ENCODE data around the gene ARHGAP40. TPM values are rescaled to one million over a fixed set of nuclear protein-coding genes. Genes with fewer than 3 reads are reported as not detected.

Gene ARHGAP40
- total and polyA plus RNA-seq, 2 of the 13 experiments (the other 11 are each of a cell fraction or from before 2014, with no cell fraction given): 0.75 to 2.1 TPM

GRCh38 chr20:38649275-38649891 is 47.8 kb downstream of the ARHGAP40 start (continued):
- TF ChIP-seq, protein P1, sequence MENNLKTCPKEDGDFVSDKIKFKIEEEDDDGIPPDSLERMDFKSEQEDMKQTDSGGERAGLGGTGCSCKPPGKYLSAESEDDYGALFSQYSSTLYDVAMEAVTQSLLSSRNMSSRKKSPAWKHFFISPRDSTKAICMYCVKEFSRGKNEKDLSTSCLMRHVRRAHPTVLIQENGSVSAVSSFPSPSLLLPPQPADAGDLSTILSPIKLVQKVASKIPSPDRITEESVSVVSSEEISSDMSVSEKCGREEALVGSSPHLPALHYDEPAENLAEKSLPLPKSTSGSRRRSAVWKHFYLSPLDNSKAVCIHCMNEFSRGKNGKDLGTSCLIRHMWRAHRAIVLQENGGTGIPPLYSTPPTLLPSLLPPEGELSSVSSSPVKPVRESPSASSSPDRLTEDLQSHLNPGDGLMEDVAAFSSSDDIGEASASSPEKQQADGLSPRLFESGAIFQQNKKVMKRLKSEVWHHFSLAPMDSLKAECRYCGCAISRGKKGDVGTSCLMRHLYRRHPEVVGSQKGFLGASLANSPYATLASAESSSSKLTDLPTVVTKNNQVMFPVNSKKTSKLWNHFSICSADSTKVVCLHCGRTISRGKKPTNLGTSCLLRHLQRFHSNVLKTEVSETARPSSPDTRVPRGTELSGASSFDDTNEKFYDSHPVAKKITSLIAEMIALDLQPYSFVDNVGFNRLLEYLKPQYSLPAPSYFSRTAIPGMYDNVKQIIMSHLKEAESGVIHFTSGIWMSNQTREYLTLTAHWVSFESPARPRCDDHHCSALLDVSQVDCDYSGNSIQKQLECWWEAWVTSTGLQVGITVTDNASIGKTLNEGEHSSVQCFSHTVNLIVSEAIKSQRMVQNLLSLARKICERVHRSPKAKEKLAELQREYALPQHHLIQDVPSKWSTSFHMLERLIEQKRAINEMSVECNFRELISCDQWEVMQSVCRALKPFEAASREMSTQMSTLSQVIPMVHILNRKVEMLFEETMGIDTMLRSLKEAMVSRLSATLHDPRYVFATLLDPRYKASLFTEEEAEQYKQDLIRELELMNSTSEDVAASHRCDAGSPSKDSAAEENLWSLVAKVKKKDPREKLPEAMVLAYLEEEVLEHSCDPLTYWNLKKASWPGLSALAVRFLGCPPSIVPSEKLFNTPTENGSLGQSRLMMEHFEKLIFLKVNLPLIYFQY (CRISPR knock-in tag; IDR thresholded peaks at IDR 0.05; ENCODE audit: borderline replicate concordance): no peak
- peak; percentile 6; the same call in 1 of the 2 replicates for TF ChIP-seq PATZ1 (CRISPR knock-in tag; IDR thresholded peaks at IDR 0.05)
- TF ChIP-seq FOXO1 (CRISPR knock-in tag; IDR thresholded peaks at IDR 0.05): no peak
- TF ChIP-seq SIX1 (CRISPR knock-in tag; IDR thresholded peaks at IDR 0.05; ENCODE audit: borderline replicate concordance): no peak
- 0 out of 2 replicates have a peak, but pooled peaks have one; percentile 41 for TF ChIP-seq SRY (CRISPR knock-in tag; IDR thresholded peaks at IDR 0.05)
- no peak for TF ChIP-seq ZNF552 (CRISPR knock-in tag; IDR thresholded peaks at IDR 0.05; ENCODE audit: borderline replicate concordance)
- no peak for TF ChIP-seq ZNF33A (CRISPR knock-in tag; IDR thresholded peaks at IDR 0.05; ENCODE audit: borderline replicate concordance)
- no peak for TF ChIP-seq ZNF232 (CRISPR knock-in tag; IDR thresholded peaks at IDR 0.05; ENCODE audit: borderline replicate concordance)
- TF ChIP-seq HIC2 (CRISPR knock-in tag; IDR thresholded peaks at IDR 0.05; ENCODE audit: low read depth): no peak
- TF ChIP-seq ZBTB7A (CRISPR knock-in tag; IDR thresholded peaks at IDR 0.05): 0 out of 2 replicates have a peak, but pooled peaks have one; percentile 25
- no peak for TF ChIP-seq ZNF207 (IDR thresholded peaks at IDR 0.05; ENCODE audit: borderline replicate concordance)
- no peak for TF ChIP-seq CHCHD3 (CRISPR knock-in tag; IDR thresholded peaks at IDR 0.05)
- 0 out of 2 replicates have a peak, but pooled peaks have one; percentile 52 for TF ChIP-seq DZIP1 (CRISPR knock-in tag; IDR thresholded peaks at IDR 0.05)
- TF ChIP-seq ZFP90 (CRISPR knock-in tag; IDR thresholded peaks at IDR 0.05; ENCODE audit: borderline replicate concordance): no peak
- TF ChIP-seq ZNF329 (CRISPR knock-in tag; IDR thresholded peaks at IDR 0.05; ENCODE audit: low read depth): no peak
- TF ChIP-seq ZMYM2 (CRISPR knock-in tag; IDR thresholded peaks at IDR 0.05): no peak
- TF ChIP-seq, protein P2, sequence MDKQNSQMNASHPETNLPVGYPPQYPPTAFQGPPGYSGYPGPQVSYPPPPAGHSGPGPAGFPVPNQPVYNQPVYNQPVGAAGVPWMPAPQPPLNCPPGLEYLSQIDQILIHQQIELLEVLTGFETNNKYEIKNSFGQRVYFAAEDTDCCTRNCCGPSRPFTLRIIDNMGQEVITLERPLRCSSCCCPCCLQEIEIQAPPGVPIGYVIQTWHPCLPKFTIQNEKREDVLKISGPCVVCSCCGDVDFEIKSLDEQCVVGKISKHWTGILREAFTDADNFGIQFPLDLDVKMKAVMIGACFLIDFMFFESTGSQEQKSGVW (CRISPR knock-in tag; IDR thresholded peaks at IDR 0.05; ENCODE audit: borderline replicate concordance): no peak
